Tongue (tissue), 3 donors: ENCODE measurements around the gene POLR1H. TPM values are rescaled to one million over a fixed set of nuclear protein-coding genes. Genes with fewer than 3 reads are reported as not detected.
A peak's percentile ranks its signal among the peaks of the same experiment; 100 is the strongest.

Source experiments
- DNase-seq: peaks from one replicate; pipeline ENCODE4 v3.0.0-alpha.2; 2015
- small RNA-seq: library from RNA; depleted of rRNA; stranded (forward); fragments of <200 nt; gene quantifications from one replicate; pipeline ENCODE3, GENCODE V24; 2014; ENCODE audit warnings: low replicate concordance
- total RNA-seq: library from RNA; depleted of rRNA; stranded (reverse); fragments of >200 nt; gene quantifications from one replicate; pipeline ENCODE4 v1.2.3, GENCODE V29; 2014

Gene POLR1H
- total RNA-seq, 1 donor from 2014 or later: 12.5 TPM

- DNase-seq: no peak
Measured at GRCh38 chr6:30096829-30097228, 35.8 kb downstream of the POLR1H start.

- DNase-seq: no peak
Measured at GRCh38 chr6:30097902-30098768, 37.1 kb downstream of the POLR1H start.

GRCh38 chr6:30100154-30100553, 39.1 kb downstream of the POLR1H start:
- DNase-seq: no peak

- DNase-seq: peak; percentile 11
Measured at GRCh38 chr6:30100585-30101443, 39.7 kb downstream of the POLR1H start.

- peak; percentile 78 for DNase-seq
Measured at GRCh38 chr6:30101444-30102413, 40.7 kb downstream of the POLR1H start.

- DNase-seq: no peak
Measured at GRCh38 chr6:30102414-30102969, 41.4 kb downstream of the POLR1H start.

- DNase-seq: peak; percentile 91
Measured at GRCh38 chr6:30102970-30103871, 42.2 kb downstream of the POLR1H start.

- DNase-seq: no peak
Measured at GRCh38 chr6:30103872-30104179, 42.8 kb downstream of the POLR1H start.

GRCh38 chr6:30104661-30105060, 43.6 kb downstream of the POLR1H start:
- no peak for DNase-seq

- DNase-seq: no peak
Measured at GRCh38 chr6:30111266-30111856, 50.3 kb downstream of the POLR1H start.

- DNase-seq: no peak
Measured at GRCh38 chr6:30112402-30112994, 51.4 kb downstream of the POLR1H start.

GRCh38 chr6:30113003-30113759, 52.1 kb downstream of the POLR1H start, which contains the start of gene TRIM31:
TSS of gene TRIM31 (minus strand) at chr6:30113090. CDS start at chr6:30112805, 285 bp downstream.
- no peak for DNase-seq

GRCh38 chr6:30113841-30114240, 52.8 kb downstream of the POLR1H start:
- no peak for DNase-seq

Small RNA genes lying within 50 kb of the gene (small RNA-seq; reads per million reads assigned to genes)
- gene RF02218 (not detected), gene RF02219 (not detected), gene RF02220 (not detected)

Other genes with a start within 250 kb of the POLR1H start
- not detected for gene HLA-G, start 233.4 kb upstream of the POLR1H start, total RNA-seq
- gene HLA-A, start 118.7 kb upstream of the POLR1H start, total RNA-seq: 134 TPM
- gene PPP1R11, start 5.9 kb downstream of the POLR1H start, total RNA-seq: 10.5 TPM
- gene RNF39, start 14.5 kb downstream of the POLR1H start, total RNA-seq: 1.8 TPM
- not detected for gene TRIM31, start 51.8 kb downstream of the POLR1H start, total RNA-seq
- gene TRIM40, start 74.9 kb downstream of the POLR1H start, total RNA-seq: not detected
- 1.0 TPM for gene TRIM10, start 99.9 kb downstream of the POLR1H start, total RNA-seq
- gene TRIM15, start 102.3 kb downstream of the POLR1H start, total RNA-seq: not detected
- 35.4 TPM for gene TRIM26, start 152.1 kb downstream of the POLR1H start, total RNA-seq